Ammon's horn (tissue), 1 donor: ENCODE results near the gene KPNB1.
A peak's percentile ranks its signal among the peaks of the same experiment; 100 is the strongest.

ENCODE experiments used
- DNase-seq: peaks from one replicate; pipeline ENCODE4 v3.0.0-alpha.2; 2016; ENCODE audit warnings: low spot score

The KPNB1 gene

DNA sequence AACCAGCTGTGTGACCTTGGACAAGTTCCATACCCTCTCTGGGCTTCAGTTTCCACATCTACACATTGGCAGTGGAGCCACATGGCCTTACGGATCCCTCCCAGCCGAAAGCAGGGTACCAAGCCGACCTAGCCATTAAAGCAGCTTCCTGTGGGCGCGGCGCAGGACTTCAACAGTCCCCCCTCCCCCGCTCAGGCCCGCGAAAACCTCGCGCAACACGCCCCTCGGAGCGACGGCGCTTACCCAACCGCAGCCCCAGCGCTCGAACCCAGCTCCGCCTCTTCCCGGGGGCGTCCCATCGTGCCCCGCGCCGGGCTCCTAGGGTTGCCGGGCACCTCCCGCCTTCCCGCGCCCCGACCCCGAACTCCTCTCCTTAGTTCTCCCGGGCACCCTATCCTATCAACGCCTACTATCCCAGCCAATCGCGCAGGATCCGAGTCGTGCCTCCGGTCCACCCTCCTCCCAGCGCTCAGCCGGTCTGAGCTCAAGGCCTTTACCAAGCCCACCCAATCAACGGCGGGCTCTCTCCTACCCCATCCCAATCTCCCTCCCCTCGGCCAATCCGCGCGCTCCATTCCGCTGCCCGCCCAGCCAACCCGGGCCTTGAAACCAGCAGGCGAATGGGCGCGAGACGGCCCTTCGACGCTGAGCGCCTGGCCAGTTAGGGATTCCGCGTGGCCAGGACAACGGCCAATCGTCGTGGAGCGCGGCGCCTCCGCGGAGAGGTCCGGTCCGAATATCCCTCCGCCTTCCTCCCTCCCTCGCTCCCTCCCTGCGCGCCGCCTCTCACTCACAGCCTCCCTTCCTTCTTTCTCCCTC, at the start of gene KPNB1:
Gene KPNB1, plus strand, starts transcription at position 767 of the 819 bp plus-strand sequence. CDS start 326 bp downstream, outside the sequence.
- DNase-seq, result peak; percentile 100

DNA sequence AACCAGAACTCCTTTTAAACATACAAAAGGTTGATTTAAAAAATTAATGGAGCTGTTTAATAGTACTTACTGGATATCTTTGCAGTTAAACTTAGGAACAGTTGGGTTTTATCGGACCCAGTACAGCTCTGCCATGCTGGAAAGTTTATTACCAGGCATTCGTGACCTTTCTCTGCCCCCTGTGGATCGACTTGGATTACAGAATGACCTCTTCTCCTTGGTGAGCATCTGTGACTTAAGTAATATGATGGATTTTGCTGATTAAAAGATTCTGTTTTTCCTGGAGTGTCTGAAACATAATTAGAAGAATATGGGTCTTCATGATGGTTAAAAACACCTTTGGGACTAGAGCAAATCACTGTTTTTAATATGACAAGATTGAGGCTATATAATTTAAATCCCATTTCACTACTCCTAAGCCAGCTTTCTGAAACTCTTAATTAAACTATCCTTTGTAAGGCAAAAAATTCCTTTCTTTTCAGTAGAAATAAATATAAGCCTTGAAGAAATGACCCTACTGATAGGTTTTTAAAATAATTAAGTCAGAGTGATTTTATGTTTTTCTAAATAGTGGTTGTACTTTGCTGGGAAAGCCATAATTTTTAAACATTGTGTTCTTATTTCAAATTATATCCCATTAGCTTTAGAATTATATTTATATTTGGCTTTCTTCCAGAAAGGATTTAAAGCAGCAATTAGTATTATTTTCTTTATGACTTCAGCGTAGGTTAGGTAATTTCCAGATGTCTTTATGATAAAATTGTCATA, 45.7 kb upstream of the KPNB1 start:
- no peak for DNase-seq

GRCh38 chr17:47604598-47604927, 45.2 kb upstream of the KPNB1 start:
- no peak for DNase-seq

DNA sequence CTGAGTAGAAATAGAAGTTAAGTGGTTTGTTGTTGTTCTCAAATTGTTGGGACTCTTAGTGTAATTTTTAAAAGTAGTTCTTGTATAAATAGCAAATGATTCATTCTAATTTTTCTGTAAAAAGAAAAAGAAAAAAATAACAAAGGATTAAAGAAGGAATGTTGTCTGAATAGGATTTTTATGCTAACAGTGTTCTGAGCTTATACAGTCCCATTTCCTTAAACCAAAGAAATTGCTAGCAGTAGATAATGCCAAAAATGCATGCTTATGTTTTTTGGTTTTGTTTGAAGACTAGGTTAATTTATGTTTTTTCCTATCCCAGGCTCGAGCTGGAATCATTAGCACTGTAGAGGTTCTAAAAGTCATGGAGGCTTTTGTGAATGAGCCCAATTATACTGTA, 44.7 kb upstream of the KPNB1 start:
- DNase-seq, result no peak

GRCh38 chr17:47607481-47607880, 42.2 kb upstream of the KPNB1 start:
- no peak for DNase-seq

DNA sequence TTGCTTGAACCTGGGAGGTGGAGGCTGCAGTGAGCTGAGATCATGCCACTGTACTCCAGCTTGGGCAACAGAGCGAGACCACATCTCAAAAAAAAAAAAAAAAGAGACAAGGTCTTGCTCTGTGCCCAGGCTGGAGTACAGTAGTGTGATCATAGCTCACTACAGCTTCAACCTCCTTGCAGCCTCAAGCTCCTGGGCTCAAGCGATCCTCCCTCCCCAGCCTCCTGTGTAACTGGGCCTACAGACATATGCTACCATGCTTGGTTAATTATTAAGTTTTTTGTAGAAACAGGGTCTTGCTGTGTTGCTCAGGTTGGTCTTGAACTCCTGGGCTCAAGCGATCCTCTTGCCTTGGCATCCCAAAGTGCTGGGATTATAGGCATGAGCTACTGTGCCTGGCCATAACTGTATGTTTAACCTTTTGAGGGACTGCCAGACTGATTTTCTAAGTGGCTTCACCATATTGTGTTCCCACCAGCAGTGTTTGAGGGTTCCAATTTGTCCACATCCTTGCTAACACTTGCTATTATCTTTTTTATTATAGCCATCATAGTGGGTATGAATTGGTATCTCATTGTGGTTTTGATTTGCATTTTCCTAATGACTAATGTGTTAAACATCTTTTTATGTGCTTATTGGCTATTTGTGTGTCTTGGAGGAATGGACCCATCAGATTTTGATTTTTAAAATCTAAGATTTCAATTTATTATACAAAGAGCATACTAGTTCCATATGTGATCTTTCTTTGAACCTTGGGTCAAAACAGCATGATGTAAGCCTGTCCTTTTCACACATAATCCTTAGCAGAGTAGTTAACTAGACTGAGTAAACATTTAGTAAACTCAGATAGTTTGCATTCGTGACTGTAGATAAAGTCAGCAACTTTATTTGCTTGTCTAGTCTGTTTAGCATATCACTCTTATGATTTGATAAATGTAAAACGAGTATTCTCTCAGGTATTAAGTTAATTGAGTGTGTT, 38.1 kb upstream of the KPNB1 start:
- no peak for DNase-seq

- peak; percentile 45 for DNase-seq
Measured at GRCh38 chr17:47615766-47616424, 33.8 kb upstream of the KPNB1 start.

- DNase-seq, result no peak
Measured at GRCh38 chr17:47618410-47618809, 31.3 kb upstream of the KPNB1 start.

DNA sequence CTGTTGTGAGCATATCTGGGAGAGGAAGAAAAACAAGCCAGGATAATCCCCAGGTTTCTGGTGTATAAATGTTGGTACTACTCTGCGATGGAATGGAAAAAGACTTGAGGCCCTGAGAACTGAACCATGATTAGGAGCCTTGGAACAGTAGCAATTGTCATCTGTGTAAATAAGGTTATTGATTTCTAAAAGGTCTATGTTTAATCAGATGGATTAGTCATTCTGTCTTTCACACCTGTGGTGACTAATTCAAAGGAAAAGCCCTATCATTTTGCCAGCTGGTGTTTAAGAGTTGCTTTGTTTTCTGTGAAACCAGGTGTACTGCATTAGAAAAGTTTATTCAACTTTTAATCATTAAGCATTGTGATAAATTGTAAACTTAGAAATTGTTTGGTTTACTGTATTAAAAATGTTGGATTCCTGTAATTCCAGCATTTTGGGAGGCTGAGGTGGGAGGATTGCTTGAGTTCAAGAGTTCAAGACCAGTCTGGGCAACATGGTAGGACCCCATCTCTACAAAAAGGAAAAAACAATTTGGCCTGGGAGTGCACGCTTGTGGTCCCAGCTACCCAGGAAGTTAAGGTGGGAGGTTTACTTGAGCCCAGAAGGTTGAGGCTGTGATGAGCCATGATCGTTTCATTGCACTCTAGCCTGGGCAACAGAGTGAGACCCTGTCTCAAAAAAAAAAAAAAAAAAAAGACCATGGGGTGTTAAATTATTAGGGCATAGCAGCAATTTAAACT, 29.0 kb upstream of the KPNB1 start:
- no peak for DNase-seq

GRCh38 chr17:47621293-47622179, 28.2 kb upstream of the KPNB1 start:
- peak; percentile 48 for DNase-seq

DNA sequence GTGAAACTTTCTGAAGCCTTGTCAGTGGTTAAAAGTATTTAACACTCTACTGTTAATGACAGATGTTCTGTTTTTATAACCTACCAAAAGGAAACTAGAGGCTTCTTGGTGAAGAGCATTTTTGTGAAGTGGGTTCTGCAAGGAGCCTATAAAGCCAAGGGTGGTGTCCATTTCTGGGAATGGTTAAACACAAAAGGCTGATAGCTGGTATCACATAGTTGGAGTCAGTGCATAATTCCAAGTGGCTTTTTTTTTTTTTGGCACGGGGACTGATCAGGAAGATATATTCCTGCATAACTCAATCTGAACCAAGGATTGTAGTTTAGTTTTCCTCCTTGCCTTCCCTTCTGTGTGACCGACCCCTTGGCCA, 27.6 kb upstream of the KPNB1 start:
- DNase-seq, result no peak

DNA sequence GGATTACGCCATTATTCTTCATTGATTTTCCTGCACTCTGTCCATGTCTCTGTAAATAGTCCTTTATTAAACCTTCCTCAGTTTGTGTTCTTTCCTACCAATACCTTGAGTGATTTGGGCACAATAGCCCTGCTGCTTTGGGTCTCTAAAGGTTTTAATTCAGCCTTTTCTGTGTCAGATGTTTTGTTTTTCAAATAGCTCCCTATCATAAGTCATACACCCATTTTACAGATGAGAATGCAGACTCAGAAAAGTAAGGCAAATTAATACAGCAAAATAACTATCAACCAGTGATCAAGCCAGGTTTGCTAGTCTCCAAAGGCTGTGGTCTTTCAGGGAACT, 25.0 kb upstream of the KPNB1 start:
- no peak for DNase-seq

GRCh38 chr17:47628014-47628566, 21.6 kb upstream of the KPNB1 start:
- DNase-seq, result no peak

- DNase-seq, result no peak
Measured at GRCh38 chr17:47629826-47630225, 19.9 kb upstream of the KPNB1 start.

DNA sequence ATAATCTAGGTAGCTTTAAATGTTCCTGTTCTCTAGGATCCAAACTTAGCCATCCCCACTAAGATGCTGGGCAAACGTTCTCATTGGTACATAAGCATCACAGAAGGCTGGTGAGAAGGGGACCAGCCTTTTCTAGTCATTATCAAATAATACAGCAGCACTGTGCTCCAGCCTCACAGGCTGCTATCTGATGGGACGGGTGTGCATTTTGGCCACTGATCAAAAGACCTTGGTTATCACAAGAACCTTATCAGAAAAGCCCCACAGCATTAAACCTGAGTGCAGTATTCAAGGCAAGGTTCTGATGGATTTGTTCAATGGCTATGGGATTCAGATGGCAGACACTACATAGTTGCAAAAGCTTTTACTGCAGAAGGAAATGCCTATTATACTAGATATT, 19.1 kb upstream of the KPNB1 start:
- no peak for DNase-seq

GRCh38 chr17:47632991-47633390, 16.7 kb upstream of the KPNB1 start:
- no peak for DNase-seq

- DNase-seq, result no peak
Measured at GRCh38 chr17:47633996-47634395, 15.7 kb upstream of the KPNB1 start.

DNA sequence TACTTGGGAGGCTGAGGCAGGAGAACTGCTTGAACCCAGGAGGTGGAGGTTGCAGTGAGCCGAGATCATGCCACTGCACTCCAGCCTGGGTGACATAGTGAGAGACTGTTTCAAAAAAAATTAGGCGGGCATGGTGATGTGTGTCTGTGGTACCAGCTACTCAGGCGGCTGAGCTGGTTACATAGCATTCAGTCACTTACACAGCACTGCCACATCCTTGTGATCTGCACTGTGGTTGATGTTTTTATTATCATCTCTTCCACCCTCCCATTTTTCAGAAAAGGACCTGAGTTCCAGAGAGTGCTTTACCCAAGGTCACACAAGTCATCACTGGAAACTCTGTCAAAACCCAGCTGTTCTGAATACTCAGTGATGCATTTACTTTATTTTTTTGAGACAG, 14.8 kb upstream of the KPNB1 start:
- DNase-seq, result no peak

DNA sequence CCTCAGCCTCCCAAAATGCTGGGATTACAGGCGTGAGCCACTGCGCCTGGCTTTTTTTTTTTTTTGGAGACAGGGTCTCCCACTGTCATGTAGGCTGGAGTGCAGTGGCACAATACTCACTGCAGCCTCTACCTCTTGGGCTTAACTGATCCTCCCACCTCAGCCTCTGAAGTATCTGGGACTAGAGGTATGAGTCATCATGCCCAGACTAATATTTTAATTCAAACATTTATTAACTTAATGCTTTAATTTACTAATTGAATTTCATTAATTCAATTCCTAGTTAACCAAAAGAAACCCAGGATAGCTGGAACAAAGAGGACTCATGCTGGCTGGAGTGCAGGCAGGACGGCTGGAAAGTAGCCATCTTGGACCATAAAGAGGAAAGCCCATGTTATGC, 14.0 kb upstream of the KPNB1 start:
- no peak for DNase-seq
